Tibial artery (tissue), 4 donors: ENCODE data around the gene CCS.
A peak's percentile ranks its signal among the peaks of the same experiment; 100 is the strongest.

Experiments used
- DNase-seq, 2 donors: peaks; one replicate each; pipeline ENCODE4 v3.0.0-alpha.2; 2019
- H3K27ac ChIP-seq, 2 donors: fragments of 200-600 bp; sonication (generic) in 1 of 2; 1 replicate in 1 of 2; 2 replicates in 1 of 2; pipeline ENCODE4 v1.5.1; 2018 to 2019; ENCODE audit warnings: mild to moderate bottlenecking in 1 of 2
- H3K27me3 ChIP-seq, 2 donors: fragments of 200-600 bp; sonication (generic) in 1 of 2; one replicate each; pipeline versions ENCODE4 v1.5.1 to v1.6.0; 2016 to 2019
- H3K36me3 ChIP-seq, 3 donors: fragments of 200-600 bp; sonication (generic) in 2 of 3; one replicate each; pipeline ENCODE4 v1.5.1; 2016 to 2019; ENCODE audit warnings: mild to moderate bottlenecking in 2 of 3
- H3K4me1 ChIP-seq, 4 donors: fragments of 200-600 bp; sonication (generic) in 2 of 4; 1 replicate in 3 of 4; 2 replicates in 1 of 4; pipeline ENCODE4 v1.5.1; 2016 to 2019
- H3K4me3 ChIP-seq, 2 donors: fragments of 200-600 bp; sonication (generic) in 1 of 2; 1 replicate in 1 of 2; 2 replicates in 1 of 2; pipeline ENCODE4 v1.5.1; 2018 to 2019; ENCODE audit warnings: mild to moderate bottlenecking in 2 of 2
- H3K9me3 ChIP-seq, 3 donors: fragments of 200-600 bp; sonication (generic) in 1 of 3; one replicate each; pipeline ENCODE4 v1.5.1; 2016 to 2019
- CTCF ChIP-seq, 2 experiments: fragments of 200-600 bp in 1 of 2; fragments of 450-650 bp in 1 of 2; IDR thresholded peaks; one replicate each; pipeline ENCODE4 v1.5.1; 2017 to 2019; ENCODE audit warnings: antibody characterized with exemption in 2 of 2, mild to moderate bottlenecking in 1 of 2, moderate library complexity in 1 of 2
- intact Hi-C: fragments of 100-400 bp; cut with DNase I; formaldehyde crosslinking; loops from one replicate; pipeline ENCODE4 v1.15.0; 2023; ENCODE audit warnings: low total_unique reads

CCS gene

GRCh38 chr11:66546966-66547661 is 45.9 kb upstream of the CCS start:
- peaks cover 0 to 41% (median 27%) of the 10 kb centered on the region in 4 donors for H3K4me1 ChIP-seq
- no peaks in the 10 kb centered on the region for H3K27me3 ChIP-seq
- peaks cover 0 to 15% (median 3%) of the 10 kb centered on the region in 3 donors for H3K36me3 ChIP-seq
- no peaks in the 10 kb centered on the region for H3K9me3 ChIP-seq
- H3K27ac ChIP-seq: peak overlapping the region; percentile 72 to 80
- intact Hi-C loops: no loop called here
- no peak for DNase-seq
- no peak for TF ChIP-seq CTCF (IDR thresholded peaks at IDR 0.05)
- peak overlapping the region; percentile 68 to 94 for H3K4me3 ChIP-seq

GRCh38 chr11:66547662-66548009 is 45.3 kb upstream of the CCS start:
- no peak for TF ChIP-seq CTCF (IDR thresholded peaks at IDR 0.05)
- H3K4me3 ChIP-seq: no peak overlapping the region
- intact Hi-C loops: no loop called here
- DNase-seq: no peak
- H3K36me3 ChIP-seq: peaks cover 0 to 10% (median 0%) of the 10 kb centered on the region in 3 donors
- H3K4me1 ChIP-seq: peaks cover 0 to 41% (median 27%) of the 10 kb centered on the region in 4 donors
- peak overlapping the region in 1 of 2 donors; percentile 17 for H3K27ac ChIP-seq
- H3K27me3 ChIP-seq: no peaks in the 10 kb centered on the region
- no peaks in the 10 kb centered on the region for H3K9me3 ChIP-seq

GRCh38 chr11:66548041-66548440 is 44.9 kb upstream of the CCS start:
- peaks cover 0 to 40% (median 27%) of the 10 kb centered on the region in 4 donors for H3K4me1 ChIP-seq
- no peak for TF ChIP-seq CTCF (IDR thresholded peaks at IDR 0.05)
- peaks cover 0 to 5% (median 0%) of the 10 kb centered on the region in 3 donors for H3K36me3 ChIP-seq
- H3K27ac ChIP-seq: no peak overlapping the region
- no peaks in the 10 kb centered on the region for H3K27me3 ChIP-seq
- H3K9me3 ChIP-seq: no peaks in the 10 kb centered on the region
- no peak for DNase-seq
- no peak overlapping the region for H3K4me3 ChIP-seq
- intact Hi-C loops: no loop called here

GRCh38 chr11:66548774-66549630 is 44.0 kb upstream of the CCS start:
- H3K36me3 ChIP-seq: no peaks in the 10 kb centered on the region
- TF ChIP-seq CTCF (IDR thresholded peaks at IDR 0.05): no peak
- H3K9me3 ChIP-seq: no peaks in the 10 kb centered on the region
- no peaks in the 10 kb centered on the region for H3K27me3 ChIP-seq
- H3K27ac ChIP-seq: no peak overlapping the region
- intact Hi-C loops: no loop called here
- H3K4me3 ChIP-seq: no peak overlapping the region
- peaks cover 0 to 31% (median 22%) of the 10 kb centered on the region in 4 donors for H3K4me1 ChIP-seq
- DNase-seq: no peak

GRCh38 chr11:66549696-66550095 is 43.3 kb upstream of the CCS start:
- Histone ChIP-seq H3K4me1 (peaks cover 0 to 26% (median 18%) of the 10 kb centered on the region in 4 donors), H3K36me3 (no peaks in the 10 kb centered on the region), H3K27me3 (no peaks in the 10 kb centered on the region), H3K9me3 (no peaks in the 10 kb centered on the region), H3K27ac (no peak overlapping the region), H3K4me3 (no peak overlapping the region)
- intact Hi-C loops: no loop called here
- TF ChIP-seq CTCF (IDR thresholded peaks at IDR 0.05): no peak
- no peak for DNase-seq
